ENCODE results near the gene CCDC78. TPM values are rescaled to one million over a fixed set of nuclear protein-coding genes. Genes with fewer than 3 reads are reported as not detected.

The CCDC78 gene
- total and polyA plus RNA-seq, 7 experiments from 2014 or later = 2.6 to 4.4 (median 3.0) TPM; not detected in 2

GRCh38 chr16:725463-726187 is 618 bp downstream of the CCDC78 start:
- Mint-ChIP-seq H3K9me3 (no peaks in the 10 kb centered on the region), H3K27ac (peak overlapping the region in 2 of 9 donors; percentile 32 to 33), H3K36me3 (no peaks in the 10 kb centered on the region), H3K4me1 (peaks cover 0 to 10% (median 4%) of the 10 kb centered on the region in 7 donors), H3K4me3 (peak overlapping the region in 4 of 10 donors; percentile 11 to 87 (median 26)), H3K27me3 (peaks cover 0 to 6% (median 0%) of the 10 kb centered on the region in 5 donors)
- POLR2A ChIA-PET = interaction anchor here (0.9 to 1.4 kb wide), 3 partner anchors 9 to 15 kb away, joined by 3 to 5 read pairs (median 3); partner anchors contain the start of gene CIAO3
- intact Hi-C loops (cut with micrococcal nuclease) = loop anchor here (2.0 to 5.0 kb wide), 2 partner anchors 15 to 588 kb away; partner anchors contain the start of genes CIAO3 (in 1 of the 2) and NPRL3 (in 1 of the 2)
- Histone ChIP-seq H3K4me3 (ENCODE audit: low read length) (no peak overlapping the region), H3K36me3 (ENCODE audit: control insufficient read depth in 2 of 3, insufficient read depth in 3 of 3, low read length in 3 of 3) (no peaks in the 10 kb centered on the region), H3K4me1 (ENCODE audit: control insufficient read depth in 2 of 2, insufficient read depth in 2 of 2, low read length in 2 of 2) (peaks cover 12 to 15% of the 10 kb centered on the region in 2 donors), H3K27ac (ENCODE audit: low read depth, low read length) (no peak overlapping the region), H3K27me3 (ENCODE audit: control insufficient read depth in 2 of 2, insufficient read depth in 2 of 2, low read length in 2 of 2) (no peaks in the 10 kb centered on the region), H3K9me3 (ENCODE audit: control insufficient read depth in 2 of 3, low read length in 3 of 3) (no peaks in the 10 kb centered on the region)
- ATAC-seq = no peak
- DNase-seq = no peak
- CTCF ChIA-PET = interaction anchor here (0.8 to 1.8 kb wide), 6 partner anchors 8 to 336 kb away, joined by 3 to 5 read pairs (median 4); partner anchors contain the start of gene CIAO3

- intact Hi-C loops (cut with micrococcal nuclease) = loop anchor here in 1 of 2 donors (5.0 kb wide), 1 partner anchor 588 kb away; the partner anchor contains the start of gene NPRL3
- H3K27ac ChIP-seq (ENCODE audit: low read depth, low read length) = no peak overlapping the region
- Mint-ChIP-seq H3K4me3 (no peak overlapping the region), H3K4me1 (peaks cover 0 to 15% (median 9%) of the 10 kb centered on the region in 7 donors), H3K27ac (no peak overlapping the region), H3K36me3 (no peaks in the 10 kb centered on the region), H3K9me3 (no peaks in the 10 kb centered on the region), H3K27me3 (peaks cover 0 to 9% (median 0%) of the 10 kb centered on the region in 5 donors)
- no peak overlapping the region for H3K4me3 ChIP-seq (ENCODE audit: low read length)
- no peaks in the 10 kb centered on the region for H3K27me3 ChIP-seq (ENCODE audit: control insufficient read depth in 2 of 2, insufficient read depth in 2 of 2, low read length in 2 of 2)
- H3K36me3 ChIP-seq (ENCODE audit: control insufficient read depth in 2 of 3, insufficient read depth in 3 of 3, low read length in 3 of 3) = no peaks in the 10 kb centered on the region
- POLR2A ChIA-PET = interaction anchor here (0.9 to 1.4 kb wide), 2 partner anchors 11 to 16 kb away, joined by 3 to 5 read pairs; partner anchors contain the start of gene CIAO3
- peaks cover 18 to 20% of the 10 kb centered on the region in 2 donors for H3K4me1 ChIP-seq (ENCODE audit: control insufficient read depth in 2 of 2, insufficient read depth in 2 of 2, low read length in 2 of 2)
- ATAC-seq (no peak), DNase-seq (no peak)
- CTCF ChIA-PET = interaction anchor here (1.0 to 1.4 kb wide), 3 partner anchors 13 to 335 kb away, joined by 3 to 4 read pairs (median 4); no protein-coding TSS in a partner anchor
- no peaks in the 10 kb centered on the region for H3K9me3 ChIP-seq (ENCODE audit: control insufficient read depth in 2 of 3, low read length in 3 of 3)
Measured at GRCh38 chr16:725041-725376, 1.2 kb downstream of the CCDC78 start.

- Histone ChIP-seq H3K4me3 (ENCODE audit: low read length) (no peak overlapping the region), H3K27me3 (ENCODE audit: control insufficient read depth in 2 of 2, insufficient read depth in 2 of 2, low read length in 2 of 2) (no peaks in the 10 kb centered on the region), H3K27ac (ENCODE audit: low read depth, low read length) (no peak overlapping the region), H3K9me3 (ENCODE audit: control insufficient read depth in 2 of 3, low read length in 3 of 3) (no peaks in the 10 kb centered on the region), H3K4me1 (ENCODE audit: control insufficient read depth in 2 of 2, insufficient read depth in 2 of 2, low read length in 2 of 2) (peaks cover 22 to 23% of the 10 kb centered on the region in 2 donors), H3K36me3 (ENCODE audit: control insufficient read depth in 2 of 3, insufficient read depth in 3 of 3, low read length in 3 of 3) (no peaks in the 10 kb centered on the region)
- intact Hi-C loops (cut with micrococcal nuclease) = loop anchor here in 1 of 2 donors (5.0 kb wide), 1 partner anchor 587 kb away; the partner anchor contains the start of gene NPRL3
- Mint-ChIP-seq H3K9me3 (no peaks in the 10 kb centered on the region), H3K4me1 (peaks cover 0 to 21% (median 9%) of the 10 kb centered on the region in 7 donors), H3K36me3 (no peaks in the 10 kb centered on the region), H3K4me3 (no peak overlapping the region), H3K27me3 (peaks cover 0 to 10% (median 0%) of the 10 kb centered on the region in 5 donors), H3K27ac (no peak overlapping the region)
- DNase-seq (no peak), ATAC-seq (no peak)
- ChIA-PET POLR2A (interaction anchor here (0.5 to 0.9 kb wide), 2 partner anchors 11 to 53 kb away, joined by 3 to 4 read pairs; no protein-coding TSS in a partner anchor), CTCF (interaction anchor here (0.9 to 1.4 kb wide), 3 partner anchors 12 to 60 kb away, joined by 3 to 4 read pairs (median 4); no protein-coding TSS in a partner anchor)
Measured at GRCh38 chr16:724188-725040, 1.8 kb downstream of the CCDC78 start.

- ChIA-PET POLR2A (interaction anchor here (3.1 kb wide), 1 partner anchor 17 kb away, joined by 11 read pairs; the partner anchor contains the start of gene CIAO3), CTCF (interaction anchor here (0.9 to 1.0 kb wide), 2 partner anchors 28 to 61 kb away, joined by 3 read pairs; no protein-coding TSS in a partner anchor)
- ATAC-seq (no peak), DNase-seq (no peak)
- no peaks in the 10 kb centered on the region for H3K27me3 ChIP-seq (ENCODE audit: control insufficient read depth in 2 of 2, insufficient read depth in 2 of 2, low read length in 2 of 2)
- Mint-ChIP-seq H3K27me3 (peaks cover 0 to 16% (median 0%) of the 10 kb centered on the region in 5 donors), H3K36me3 (no peaks in the 10 kb centered on the region), H3K27ac (no peak overlapping the region), H3K4me1 (peaks cover 0 to 26% (median 16%) of the 10 kb centered on the region in 7 donors), H3K9me3 (no peaks in the 10 kb centered on the region), H3K4me3 (peak overlapping the region in 1 of 10 donors; percentile 41)
- H3K36me3 ChIP-seq (ENCODE audit: control insufficient read depth in 2 of 3, insufficient read depth in 3 of 3, low read length in 3 of 3) = no peaks in the 10 kb centered on the region
- intact Hi-C loops (cut with micrococcal nuclease) = no loop called here
- H3K4me1 ChIP-seq (ENCODE audit: control insufficient read depth in 2 of 2, insufficient read depth in 2 of 2, low read length in 2 of 2) = peaks cover 25 to 28% of the 10 kb centered on the region in 2 donors
- no peak overlapping the region for H3K4me3 ChIP-seq (ENCODE audit: low read length)
- H3K27ac ChIP-seq (ENCODE audit: low read depth, low read length) = no peak overlapping the region
- H3K9me3 ChIP-seq (ENCODE audit: control insufficient read depth in 2 of 3, low read length in 3 of 3) = no peaks in the 10 kb centered on the region
Measured at GRCh38 chr16:723695-724094, 2.5 kb downstream of the CCDC78 start.

GRCh38 chr16:722835-723633 is 3.2 kb downstream of the CCDC78 start:
- ATAC-seq = no peak

More at GRCh38 chr16:722835-723633, 3.2 kb downstream of the CCDC78 start:
- Mint-ChIP-seq H3K9me3 (no peaks in the 10 kb centered on the region), H3K27ac (peak overlapping the region in 1 of 9 donors; percentile 9), H3K4me3 (peak overlapping the region in 6 of 10 donors; percentile 17 to 87 (median 36)), H3K27me3 (peaks cover 0 to 16% (median 0%) of the 10 kb centered on the region in 5 donors), H3K36me3 (no peaks in the 10 kb centered on the region), H3K4me1 (peaks cover 0 to 26% (median 17%) of the 10 kb centered on the region in 7 donors)
- H3K4me1 ChIP-seq (ENCODE audit: control insufficient read depth in 2 of 2, insufficient read depth in 2 of 2, low read length in 2 of 2) = peaks cover 25 to 28% of the 10 kb centered on the region in 2 donors
- no peaks in the 10 kb centered on the region for H3K36me3 ChIP-seq (ENCODE audit: control insufficient read depth in 2 of 3, insufficient read depth in 3 of 3, low read length in 3 of 3)
- CTCF ChIA-PET = interaction anchor here (1.0 to 1.5 kb wide), 2 partner anchors 10 to 28 kb away, joined by 3 to 7 read pairs; no protein-coding TSS in a partner anchor
- H3K4me3 ChIP-seq (ENCODE audit: low read length) = no peak overlapping the region
- no peaks in the 10 kb centered on the region for H3K9me3 ChIP-seq (ENCODE audit: control insufficient read depth in 2 of 3, low read length in 3 of 3)
- no peak for DNase-seq
- intact Hi-C loops (cut with micrococcal nuclease) = no loop called here
- no peaks in the 10 kb centered on the region for H3K27me3 ChIP-seq (ENCODE audit: control insufficient read depth in 2 of 2, insufficient read depth in 2 of 2, low read length in 2 of 2)
- POLR2A ChIA-PET = interaction anchor here (0.6 to 3.1 kb wide), 2 partner anchors 17 to 53 kb away, joined by 3 to 11 read pairs; partner anchors contain the start of gene CIAO3
- no peak overlapping the region for H3K27ac ChIP-seq (ENCODE audit: low read depth, low read length)
